H9 (cell line): Measurements from ENCODE around the gene LGALS12. TPM values are rescaled to one million over a fixed set of nuclear protein-coding genes. Genes with fewer than 3 reads are reported as not detected.
A peak's percentile ranks its signal among the peaks of the same experiment; 100 is the strongest.

ENCODE experiments used
- DNase-seq: peaks from one replicate; pipeline ENCODE4 v3.0.0-alpha.2; 2017
- H2AFZ ChIP-seq: one replicate; pipeline ENCODE4 v1.6.1; 2013; ENCODE audit warnings: mild to moderate bottlenecking, low read length, control low read depth, moderate library complexity
- H2AK5ac ChIP-seq: 2 replicates; pipeline ENCODE4 v1.6.1; 2013; ENCODE audit warnings: low read length, control low read depth, mixed read lengths; ENCODE audit not compliant: insufficient read length
- H2BK120ac ChIP-seq: one replicate; pipeline ENCODE4 v1.6.1; 2013; ENCODE audit warnings: low read depth, mild to moderate bottlenecking, low read length, control low read depth, inconsistent platforms; ENCODE audit not compliant: poor library complexity, severe bottlenecking
- H2BK12ac ChIP-seq: 2 replicates; pipeline ENCODE4 v1.6.1; 2013; ENCODE audit warnings: low read length, control low read depth, mixed read lengths, low read depth; ENCODE audit not compliant: insufficient read length
- H2BK15ac ChIP-seq: 2 replicates; pipeline ENCODE4 v1.6.1; 2013; ENCODE audit warnings: low read depth, low read length, control low read depth
- H2BK20ac ChIP-seq: one replicate; pipeline ENCODE4 v1.6.1; 2013; ENCODE audit warnings: low read depth, mild to moderate bottlenecking, low read length, control low read depth, inconsistent platforms; ENCODE audit not compliant: poor library complexity, severe bottlenecking
- H2BK5ac ChIP-seq: 2 replicates; pipeline ENCODE4 v1.6.1; 2013; ENCODE audit warnings: low read length, control low read depth, mixed read lengths; ENCODE audit not compliant: insufficient read length
- H3K14ac ChIP-seq: 2 replicates; pipeline ENCODE4 v1.6.1; 2013; ENCODE audit warnings: low read length, control low read depth; ENCODE audit not compliant: insufficient read depth
- H3K18ac ChIP-seq: 2 replicates; pipeline ENCODE4 v1.6.1; 2013; ENCODE audit warnings: low read depth, mild to moderate bottlenecking, mixed read lengths, low read length, control low read depth; ENCODE audit not compliant: insufficient read length
- H3K23ac ChIP-seq: 2 replicates; pipeline ENCODE4 v1.6.1; 2013; ENCODE audit warnings: low read length, control low read depth, mixed read lengths, low read depth; ENCODE audit not compliant: insufficient read length
- H3K23me2 ChIP-seq: 2 replicates; pipeline ENCODE4 v1.6.1; 2013; ENCODE audit warnings: low read depth, mild to moderate bottlenecking, mixed read lengths, low read length, control low read depth; ENCODE audit not compliant: insufficient read length, poor library complexity, severe bottlenecking
- H3K27ac ChIP-seq: 2 replicates; pipeline ENCODE4 v1.5.1; 2013; ENCODE audit warnings: low read length, control low read depth, mixed read lengths, low read depth; ENCODE audit not compliant: insufficient read length
- H3K27me3 ChIP-seq: 2 replicates; pipeline ENCODE4 v1.6.1; 2013; ENCODE audit warnings: low read length, control low read depth, inconsistent platforms; ENCODE audit not compliant: insufficient read depth
- H3K4ac ChIP-seq: 2 replicates; pipeline ENCODE4 v1.6.1; 2013; ENCODE audit warnings: low read depth, mild to moderate bottlenecking, control low read depth, inconsistent platforms, low read length, moderate library complexity
- H3K4me1 ChIP-seq: 2 replicates; pipeline ENCODE4 v1.6.1; 2013; ENCODE audit warnings: low read length, control low read depth, inconsistent platforms; ENCODE audit not compliant: insufficient read depth
- H3K4me2 ChIP-seq: 2 replicates; pipeline ENCODE4 v1.6.1; 2013; ENCODE audit warnings: low read length, control low read depth, mixed read lengths; ENCODE audit not compliant: insufficient read length, insufficient read depth
- H3K56ac ChIP-seq: 2 replicates; pipeline ENCODE4 v1.6.1; 2013; ENCODE audit warnings: low read depth, mild to moderate bottlenecking, mixed read lengths, low read length, control low read depth; ENCODE audit not compliant: insufficient read length
- H3K79me1 ChIP-seq: 2 replicates; pipeline ENCODE4 v1.6.1; 2013; ENCODE audit warnings: low read depth, mild to moderate bottlenecking, moderate library complexity, low read length, control low read depth, inconsistent platforms; ENCODE audit not compliant: insufficient read depth, poor library complexity, severe bottlenecking
- H3K79me2 ChIP-seq: 2 replicates; pipeline ENCODE4 v1.6.1; 2013; ENCODE audit warnings: low read length, control low read depth, inconsistent platforms; ENCODE audit not compliant: insufficient read depth
- H3K9ac ChIP-seq: 2 replicates; pipeline ENCODE4 v1.6.1; 2013; ENCODE audit warnings: low read length, control low read depth, mixed read lengths; ENCODE audit not compliant: insufficient read length; ENCODE audit errors: extremely low read depth
- H3K9me3 ChIP-seq: one replicate; pipeline ENCODE4 v1.6.1; 2013; ENCODE audit warnings: low read depth, low read length, inconsistent platforms; ENCODE audit not compliant: control insufficient read depth
- H3T11ph ChIP-seq: one replicate; pipeline ENCODE4 v1.6.1; 2013; ENCODE audit warnings: mild to moderate bottlenecking, low read length, control low read depth, inconsistent platforms
- H4K20me1 ChIP-seq: one replicate; pipeline ENCODE4 v1.6.1; 2013; ENCODE audit not compliant: control insufficient read depth, insufficient read length, insufficient read depth
- H4K5ac ChIP-seq: 2 replicates; pipeline ENCODE4 v1.6.1; 2013; ENCODE audit warnings: low read depth, mild to moderate bottlenecking, mixed read lengths, low read length, control low read depth; ENCODE audit not compliant: insufficient read length
- H4K8ac ChIP-seq: replicated peaks from 2 replicates; pipeline ENCODE4 v1.6.1; 2013; ENCODE audit warnings: low read length, control low read depth, mixed read lengths, low read depth; ENCODE audit not compliant: insufficient read length
- H4K91ac ChIP-seq: 2 replicates; pipeline ENCODE4 v1.6.1; 2013; ENCODE audit warnings: low read depth, mild to moderate bottlenecking, moderate library complexity, mixed read lengths, low read length, control low read depth; ENCODE audit not compliant: insufficient read length
- H3K27ac Mint-ChIP-seq, 3 experiments: 2 replicates in 2 of 3; 3 replicates in 1 of 3; pipeline ENCODE4 v1.8.0; 2020 to 2021; ENCODE audit warnings: mixed read lengths in 3 of 3, mild to moderate bottlenecking in 1 of 3, moderate library complexity in 1 of 3
- H3K27me3 Mint-ChIP-seq: 2 replicates; pipeline ENCODE4 v1.8.0; 2021; ENCODE audit warnings: low read depth, mild to moderate bottlenecking, moderate library complexity, mixed read lengths
- H3K36me3 Mint-ChIP-seq, 3 experiments: 2 replicates in 2 of 3; 3 replicates in 1 of 3; pipeline ENCODE4 v1.8.0; 2020 to 2021; ENCODE audit warnings: low read depth in 3 of 3, mixed read lengths in 3 of 3; ENCODE audit not compliant: insufficient read depth in 1 of 3
- H3K4me1 Mint-ChIP-seq, 2 experiments: 2 replicates each; pipeline ENCODE4 v1.8.0; 2020; ENCODE audit warnings: mixed read lengths in 2 of 2
- H3K4me3 Mint-ChIP-seq, 2 experiments: 2 replicates in 1 of 2; 3 replicates in 1 of 2; pipeline ENCODE4 v1.8.0; 2020 to 2021; ENCODE audit warnings: mild to moderate bottlenecking in 2 of 2, mixed read lengths in 2 of 2, moderate library complexity in 1 of 2
- H3K9me3 Mint-ChIP-seq, 2 experiments: 2 replicates in 1 of 2; 3 replicates in 1 of 2; pipeline ENCODE4 v1.8.0; 2020; ENCODE audit warnings: mild to moderate bottlenecking in 2 of 2, mixed read lengths in 2 of 2, moderate library complexity in 1 of 2
- CTCF ChIP-seq: fragments of 200-600 bp; sonication (generic); conservative IDR thresholded peaks from 3 replicates; pipeline ENCODE4 v1.8.0; 2021; ENCODE audit warnings: antibody characterized with exemption, mild to moderate bottlenecking
- WGBS: extraction: QIAGEN DNeasy Blood & Tissue Kit; methylation state at CpG from one replicate; pipeline ENCODE4 v1.1.7; 2013; ENCODE audit warnings: missing lambda C conversion rate, low lambda C conversion rate, mixed read lengths; ENCODE audit not compliant: insufficient read length; ENCODE audit errors: extremely low coverage; 5-methylcytosine and 5-hydroxymethylcytosine counted together
- total RNA-seq: library from RNA; stranded (reverse); gene quantifications from 2 replicates; pipeline ENCODE4 v1.2.1, GENCODE V29; 2021

Gene LGALS12
- total RNA-seq, 1 experiment from 2014 or later, result 1.9 TPM

GRCh38 chr11:63534076-63534475, 28.2 kb downstream of the LGALS12 start:
- H3K4me3 Mint-ChIP-seq, result no peak overlapping the region
- no peak overlapping the region for H2AFZ ChIP-seq
- H3K79me1 ChIP-seq, result no peaks in the 10 kb centered on the region
- no peak overlapping the region for H3K56ac ChIP-seq
- H3K23ac ChIP-seq, result no peak overlapping the region
- H3K79me2 ChIP-seq, result no peaks in the 10 kb centered on the region
- H3K18ac ChIP-seq, result no peak overlapping the region
- peaks cover 59 to 63% of the 10 kb centered on the region in 2 experiments for H3K4me1 Mint-ChIP-seq
- H3K27me3 ChIP-seq, result 0 out of 2 replicates have a peak, but pooled peaks cover 2% of the 10 kb centered on the region
- H3K36me3 Mint-ChIP-seq, result peaks cover 0 to 6% (median 0%) of the 10 kb centered on the region in 3 experiments; a peak in 3 of 7 replicates
- no peak overlapping the region for H4K5ac ChIP-seq
- H4K91ac ChIP-seq, result no peak overlapping the region
- H3K9ac ChIP-seq, result no peak overlapping the region
- H3K4me1 ChIP-seq, result peaks cover 12% of the 10 kb centered on the region; the same call in 1 of the 2 replicates
- H2BK12ac ChIP-seq, result no peak overlapping the region
- peak overlapping the region in 1 of 3 experiments; percentile 60; a peak in 2 of 7 replicates for H3K27ac Mint-ChIP-seq
- peaks cover 7 to 11% of the 10 kb centered on the region in 2 experiments for H3K9me3 Mint-ChIP-seq
- no peak for TF ChIP-seq CTCF
- no peaks in the 10 kb centered on the region for H3K23me2 ChIP-seq
- no peak overlapping the region for H4K8ac ChIP-seq
- WGBS, result no CpG with 5 or more reads among the region's 3 CpGs
- no peak overlapping the region for H2BK15ac ChIP-seq
- no peak overlapping the region for H3K4me2 ChIP-seq
- no peaks in the 10 kb centered on the region for H4K20me1 ChIP-seq
- no peak overlapping the region for H3T11ph ChIP-seq
- no peak overlapping the region for H3K4ac ChIP-seq
- H2BK20ac ChIP-seq, result no peak overlapping the region
- H3K14ac ChIP-seq, result no peak overlapping the region
- H3K27me3 Mint-ChIP-seq, result no peaks in the 10 kb centered on the region; the same call in 1 of the 2 replicates
- H2BK5ac ChIP-seq, result no peak overlapping the region
- no peak for DNase-seq
- H3K9me3 ChIP-seq, result no peaks in the 10 kb centered on the region
- no peak overlapping the region for H2BK120ac ChIP-seq
- no peak overlapping the region for H2AK5ac ChIP-seq
- H3K27ac ChIP-seq, result no peak overlapping the region
